Endothelial cell of umbilical vein (primary cell): Measurements from ENCODE around the gene RPH3AL.

ENCODE experiments used
- CTCF ChIP-seq, 2 donors: IDR thresholded peaks; 1 replicate in 1 of 2; 2 replicates in 1 of 2; pipeline ENCODE4 v1.5.1; 2011; ENCODE audit warnings: low read length in 2 of 2, mild to moderate bottlenecking in 2 of 2, moderate library complexity in 2 of 2, control low read depth in 1 of 2, inconsistent platforms in 1 of 2, low read depth in 1 of 2; ENCODE audit not compliant: insufficient read depth in 1 of 2; ENCODE audit errors: extremely low read depth in 1 of 2
- EZH2 ChIP-seq: IDR thresholded peaks from 2 replicates; pipeline ENCODE4 v1.6.1; 2012; ENCODE audit warnings: borderline replicate concordance, low read depth, mild to moderate bottlenecking, moderate library complexity, low read length, inconsistent platforms; ENCODE audit not compliant: severe bottlenecking
- FOS ChIP-seq: IDR thresholded peaks from 2 replicates; pipeline ENCODE4 v1.6.1; 2011; ENCODE audit warnings: mild to moderate bottlenecking, low read length, moderate library complexity, borderline replicate concordance; ENCODE audit not compliant: insufficient read depth
- GATA2 ChIP-seq: IDR thresholded peaks from 2 replicates; pipeline ENCODE4 v1.7.0; 2011; ENCODE audit warnings: low read depth, mild to moderate bottlenecking, moderate library complexity, mixed read lengths, low read length; ENCODE audit not compliant: insufficient read length, insufficient read depth
- MYC ChIP-seq: IDR thresholded peaks from one replicate; pipeline ENCODE4 v1.6.1; 2011; ENCODE audit warnings: mild to moderate bottlenecking, low read depth, low read length
- POLR2A ChIP-seq: IDR thresholded peaks from 2 replicates; pipeline ENCODE4 v1.6.1; 2012; ENCODE audit warnings: low read depth, mild to moderate bottlenecking, control low read depth, low read length
- POLR2AphosphoS5 ChIP-seq: IDR thresholded peaks from 2 replicates; pipeline ENCODE4 v1.6.1; 2012; ENCODE audit warnings: low read depth, mild to moderate bottlenecking, control low read depth, low read length, moderate library complexity; ENCODE audit not compliant: insufficient read depth

GRCh38 chr17:171871-172270 is 180.7 kb downstream of the RPH3AL start:
- TF ChIP-seq CTCF (IDR thresholded peaks at IDR 0.05; ENCODE audit: extremely low read depth in 1 of 2, insufficient read depth in 1 of 2, low read depth in 1 of 2, low read length in 2 of 2) (no peak), POLR2A (no peak), EZH2 (no peak), FOS (no peak), GATA2 (no peak), POLR2AphosphoS5 (no peak), MYC (no peak)
